ENCODE results near the gene PTGS1. TPM values are rescaled to one million over a fixed set of nuclear protein-coding genes. Genes with fewer than 3 reads are reported as not detected.

Gene PTGS1
- total and polyA plus RNA-seq, 4 donors, result 0.84 to 5.3 (median 1.1) TPM

DNA sequence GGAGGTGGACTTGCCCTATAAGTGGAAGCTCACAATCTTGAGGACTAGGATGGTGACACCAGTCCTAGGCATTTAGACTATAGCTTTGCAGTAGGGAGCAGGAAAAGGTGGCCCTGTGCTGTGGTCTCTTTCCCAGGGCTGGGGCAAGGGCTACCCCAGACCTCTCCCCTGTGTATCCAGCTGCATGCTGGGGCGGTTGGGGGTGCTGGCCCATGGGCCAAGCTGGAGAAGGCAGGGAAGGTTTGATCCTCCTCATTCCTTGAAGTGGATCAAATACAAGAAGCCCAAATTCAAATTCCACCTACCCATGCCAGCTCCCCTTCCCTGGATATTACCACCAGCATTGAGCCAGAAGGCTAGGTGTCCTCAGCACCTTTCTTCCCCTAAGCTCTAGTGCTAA lies 2.2 kb upstream of the PTGS1 start:
- no peak for DNase-seq (ENCODE audit: low spot score)
- 100% methylated on average over 1 of the region's 1 CpG for WGBS
- no peaks in the 10 kb centered on the region for H3K27me3 ChIP-seq (ENCODE audit: control insufficient read depth in 4 of 4, insufficient read depth in 4 of 4, low read length in 3 of 4)
- H3K9me3 ChIP-seq (ENCODE audit: control insufficient read depth in 4 of 4, low read length in 3 of 4), result peaks cover 0 to 4% (median 0%) of the 10 kb centered on the region in 4 donors
- H3K27ac ChIP-seq (ENCODE audit: low read depth in 1 of 2, low read length in 2 of 2), result no peak overlapping the region
- TF ChIP-seq, protein P1, sequence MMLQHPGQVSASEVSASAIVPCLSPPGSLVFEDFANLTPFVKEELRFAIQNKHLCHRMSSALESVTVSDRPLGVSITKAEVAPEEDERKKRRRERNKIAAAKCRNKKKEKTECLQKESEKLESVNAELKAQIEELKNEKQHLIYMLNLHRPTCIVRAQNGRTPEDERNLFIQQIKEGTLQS (IDR thresholded peaks at IDR 0.05), result no peak
- no peak for TF ChIP-seq SP1 (IDR thresholded peaks at IDR 0.05)
- no peak overlapping the region for H3K9ac ChIP-seq (ENCODE audit: low read depth in 1 of 2, low read length in 2 of 2)
- peaks cover 0 to 4% (median 1%) of the 10 kb centered on the region in 4 donors for H3K4me1 ChIP-seq (ENCODE audit: control insufficient read depth in 4 of 4, insufficient read depth in 4 of 4, low read length in 3 of 4)
- H3K4me3 ChIP-seq (ENCODE audit: low read depth in 1 of 3, low read length in 3 of 3), result no peak overlapping the region
- no peaks in the 10 kb centered on the region for H3K36me3 ChIP-seq (ENCODE audit: control insufficient read depth in 4 of 4, insufficient read depth in 3 of 4, low read depth in 1 of 4, low read length in 3 of 4)

DNA sequence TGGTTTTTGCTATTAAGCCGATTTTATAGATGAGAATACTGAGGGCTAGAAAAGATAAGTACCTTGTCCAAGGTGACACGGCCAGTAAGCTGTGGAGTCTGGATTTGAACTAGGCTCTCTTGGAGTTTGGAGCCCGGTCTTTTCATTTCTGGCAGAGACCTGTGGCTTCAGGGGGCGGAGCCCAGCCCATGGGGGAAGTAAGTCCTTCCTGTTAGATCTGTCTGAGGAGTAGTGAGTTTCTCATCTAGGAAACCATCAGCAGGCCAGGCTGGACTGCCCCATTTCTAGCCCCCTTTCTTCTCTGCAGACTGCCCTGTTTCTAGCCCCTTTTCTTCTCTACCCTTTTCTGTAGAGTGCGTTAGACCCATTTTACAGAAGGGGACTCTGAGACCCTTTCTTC lies 521 bp upstream of the PTGS1 start:
- Histone ChIP-seq H3K27ac (ENCODE audit: low read depth in 1 of 2, low read length in 2 of 2) (no peak overlapping the region), H3K36me3 (ENCODE audit: control insufficient read depth in 4 of 4, insufficient read depth in 3 of 4, low read depth in 1 of 4, low read length in 3 of 4) (no peaks in the 10 kb centered on the region), H3K4me3 (ENCODE audit: low read depth in 1 of 3, low read length in 3 of 3) (no peak overlapping the region), H3K9me3 (ENCODE audit: control insufficient read depth in 4 of 4, low read length in 3 of 4) (peaks cover 0 to 4% (median 0%) of the 10 kb centered on the region in 4 donors), H3K4me1 (ENCODE audit: control insufficient read depth in 4 of 4, insufficient read depth in 4 of 4, low read length in 3 of 4) (peaks cover 0 to 4% (median 1%) of the 10 kb centered on the region in 4 donors), H3K27me3 (ENCODE audit: control insufficient read depth in 4 of 4, insufficient read depth in 4 of 4, low read length in 3 of 4) (no peaks in the 10 kb centered on the region), H3K9ac (ENCODE audit: low read depth in 1 of 2, low read length in 2 of 2) (no peak overlapping the region)
- TF ChIP-seq, protein P2, sequence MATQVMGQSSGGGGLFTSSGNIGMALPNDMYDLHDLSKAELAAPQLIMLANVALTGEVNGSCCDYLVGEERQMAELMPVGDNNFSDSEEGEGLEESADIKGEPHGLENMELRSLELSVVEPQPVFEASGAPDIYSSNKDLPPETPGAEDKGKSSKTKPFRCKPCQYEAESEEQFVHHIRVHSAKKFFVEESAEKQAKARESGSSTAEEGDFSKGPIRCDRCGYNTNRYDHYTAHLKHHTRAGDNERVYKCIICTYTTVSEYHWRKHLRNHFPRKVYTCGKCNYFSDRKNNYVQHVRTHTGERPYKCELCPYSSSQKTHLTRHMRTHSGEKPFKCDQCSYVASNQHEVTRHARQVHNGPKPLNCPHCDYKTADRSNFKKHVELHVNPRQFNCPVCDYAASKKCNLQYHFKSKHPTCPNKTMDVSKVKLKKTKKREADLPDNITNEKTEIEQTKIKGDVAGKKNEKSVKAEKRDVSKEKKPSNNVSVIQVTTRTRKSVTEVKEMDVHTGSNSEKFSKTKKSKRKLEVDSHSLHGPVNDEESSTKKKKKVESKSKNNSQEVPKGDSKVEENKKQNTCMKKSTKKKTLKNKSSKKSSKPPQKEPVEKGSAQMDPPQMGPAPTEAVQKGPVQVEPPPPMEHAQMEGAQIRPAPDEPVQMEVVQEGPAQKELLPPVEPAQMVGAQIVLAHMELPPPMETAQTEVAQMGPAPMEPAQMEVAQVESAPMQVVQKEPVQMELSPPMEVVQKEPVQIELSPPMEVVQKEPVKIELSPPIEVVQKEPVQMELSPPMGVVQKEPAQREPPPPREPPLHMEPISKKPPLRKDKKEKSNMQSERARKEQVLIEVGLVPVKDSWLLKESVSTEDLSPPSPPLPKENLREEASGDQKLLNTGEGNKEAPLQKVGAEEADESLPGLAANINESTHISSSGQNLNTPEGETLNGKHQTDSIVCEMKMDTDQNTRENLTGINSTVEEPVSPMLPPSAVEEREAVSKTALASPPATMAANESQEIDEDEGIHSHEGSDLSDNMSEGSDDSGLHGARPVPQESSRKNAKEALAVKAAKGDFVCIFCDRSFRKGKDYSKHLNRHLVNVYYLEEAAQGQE (IDR thresholded peaks at IDR 0.05), result no peak
- TF ChIP-seq, protein P3, sequence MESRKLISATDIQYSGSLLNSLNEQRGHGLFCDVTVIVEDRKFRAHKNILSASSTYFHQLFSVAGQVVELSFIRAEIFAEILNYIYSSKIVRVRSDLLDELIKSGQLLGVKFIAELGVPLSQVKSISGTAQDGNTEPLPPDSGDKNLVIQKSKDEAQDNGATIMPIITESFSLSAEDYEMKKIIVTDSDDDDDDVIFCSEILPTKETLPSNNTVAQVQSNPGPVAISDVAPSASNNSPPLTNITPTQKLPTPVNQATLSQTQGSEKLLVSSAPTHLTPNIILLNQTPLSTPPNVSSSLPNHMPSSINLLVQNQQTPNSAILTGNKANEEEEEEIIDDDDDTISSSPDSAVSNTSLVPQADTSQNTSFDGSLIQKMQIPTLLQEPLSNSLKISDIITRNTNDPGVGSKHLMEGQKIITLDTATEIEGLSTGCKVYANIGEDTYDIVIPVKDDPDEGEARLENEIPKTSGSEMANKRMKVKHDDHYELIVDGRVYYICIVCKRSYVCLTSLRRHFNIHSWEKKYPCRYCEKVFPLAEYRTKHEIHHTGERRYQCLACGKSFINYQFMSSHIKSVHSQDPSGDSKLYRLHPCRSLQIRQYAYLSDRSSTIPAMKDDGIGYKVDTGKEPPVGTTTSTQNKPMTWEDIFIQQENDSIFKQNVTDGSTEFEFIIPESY (IDR thresholded peaks at IDR 0.05), result no peak
- TF ChIP-seq HNF4A (conservative IDR thresholded peaks at IDR 0.05), result no peak
- TF ChIP-seq FOXA1 (IDR thresholded peaks at IDR 0.05), result no peak
- TF ChIP-seq RXRA (IDR thresholded peaks at IDR 0.05), result no peak
- no peak for TF ChIP-seq SP1 (IDR thresholded peaks at IDR 0.05)
- TF ChIP-seq JUND (IDR thresholded peaks at IDR 0.05), result no peak
- TF ChIP-seq TAF1 (conservative IDR thresholded peaks at IDR 0.05), result no peak
- TF ChIP-seq FOXA2 (IDR thresholded peaks at IDR 0.05), result no peak
- no peak for TF ChIP-seq NR2F2 (IDR thresholded peaks at IDR 0.05)
- DNase-seq (ENCODE audit: low spot score), result no peak
- WGBS, result 65% methylated on average over 5 of the region's 5 CpGs

DNA sequence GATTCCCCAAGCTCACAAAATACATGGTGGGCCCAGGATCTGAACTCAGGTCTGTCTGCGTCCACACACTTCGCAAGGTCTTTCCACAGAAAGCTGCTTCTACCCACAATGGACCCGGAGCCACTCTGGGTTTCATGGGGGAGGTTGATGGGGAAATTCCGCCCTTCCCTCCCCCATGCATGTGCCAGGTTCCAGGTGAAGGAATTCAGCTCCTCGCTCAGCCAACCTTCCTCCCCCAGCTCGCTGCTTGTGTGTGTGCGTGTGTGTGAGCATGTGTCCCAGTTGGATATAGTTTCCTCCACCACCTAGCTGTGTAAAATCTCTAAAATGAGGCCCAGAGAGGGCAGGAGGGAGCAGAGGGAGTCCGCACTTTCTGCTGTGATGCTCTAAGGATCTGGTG lies 1.0 kb downstream of the PTGS1 start:
- Histone ChIP-seq H3K27ac (ENCODE audit: low read depth in 1 of 2, low read length in 2 of 2) (no peak overlapping the region), H3K36me3 (ENCODE audit: control insufficient read depth in 4 of 4, insufficient read depth in 3 of 4, low read depth in 1 of 4, low read length in 3 of 4) (no peaks in the 10 kb centered on the region), H3K9me3 (ENCODE audit: control insufficient read depth in 4 of 4, low read length in 3 of 4) (peaks cover 0 to 4% (median 0%) of the 10 kb centered on the region in 4 donors), H3K9ac (ENCODE audit: low read depth in 1 of 2, low read length in 2 of 2) (no peak overlapping the region), H3K27me3 (ENCODE audit: control insufficient read depth in 4 of 4, insufficient read depth in 4 of 4, low read length in 3 of 4) (no peaks in the 10 kb centered on the region), H3K4me3 (ENCODE audit: low read depth in 1 of 3, low read length in 3 of 3) (no peak overlapping the region), H3K4me1 (ENCODE audit: control insufficient read depth in 4 of 4, insufficient read depth in 4 of 4, low read length in 3 of 4) (peaks cover 0 to 9% (median 7%) of the 10 kb centered on the region in 4 donors)
- WGBS, result 93% methylated on average over 8 of the region's 8 CpGs
- no peak for DNase-seq (ENCODE audit: low spot score)
- TF ChIP-seq, protein P2 (IDR thresholded peaks at IDR 0.05), result no peak
- no peak for TF ChIP-seq YY1 (IDR thresholded peaks at IDR 0.05)
- no peak for TF ChIP-seq EGR1 (IDR thresholded peaks at IDR 0.05; ENCODE audit: low read depth in 2 of 2)
- TF ChIP-seq FOXA2 (IDR thresholded peaks at IDR 0.05), result no peak
- TF ChIP-seq FOXA1 (IDR thresholded peaks at IDR 0.05), result no peak
- no peak for TF ChIP-seq RAD21 (IDR thresholded peaks at IDR 0.05)
- TF ChIP-seq, protein P1 (IDR thresholded peaks at IDR 0.05), result no peak
- no peak for TF ChIP-seq RXRA (IDR thresholded peaks at IDR 0.05)
- TF ChIP-seq, protein P4, sequence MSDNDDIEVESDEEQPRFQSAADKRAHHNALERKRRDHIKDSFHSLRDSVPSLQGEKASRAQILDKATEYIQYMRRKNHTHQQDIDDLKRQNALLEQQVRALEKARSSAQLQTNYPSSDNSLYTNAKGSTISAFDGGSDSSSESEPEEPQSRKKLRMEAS (IDR thresholded peaks at IDR 0.05), result no peak
- no peak for TF ChIP-seq TAF1 (conservative IDR thresholded peaks at IDR 0.05)
- TF ChIP-seq GABPA (IDR thresholded peaks at IDR 0.05 in 1 of 2, conservative IDR thresholded peaks at IDR 0.05 in 1 of 2), result no peak
- no peak for TF ChIP-seq JUND (IDR thresholded peaks at IDR 0.05)
- no peak for TF ChIP-seq NR2F2 (IDR thresholded peaks at IDR 0.05)
- no peak for TF ChIP-seq HNF4G (IDR thresholded peaks at IDR 0.05)
